ENCODE measurements around the gene TNFRSF8.
"Not testable (repeated sequence)": the region's sequence is repeated elsewhere in the genome, so short reads cannot be mapped to it uniquely, and the experiment has no call there.

Gene TNFRSF8

DNA sequence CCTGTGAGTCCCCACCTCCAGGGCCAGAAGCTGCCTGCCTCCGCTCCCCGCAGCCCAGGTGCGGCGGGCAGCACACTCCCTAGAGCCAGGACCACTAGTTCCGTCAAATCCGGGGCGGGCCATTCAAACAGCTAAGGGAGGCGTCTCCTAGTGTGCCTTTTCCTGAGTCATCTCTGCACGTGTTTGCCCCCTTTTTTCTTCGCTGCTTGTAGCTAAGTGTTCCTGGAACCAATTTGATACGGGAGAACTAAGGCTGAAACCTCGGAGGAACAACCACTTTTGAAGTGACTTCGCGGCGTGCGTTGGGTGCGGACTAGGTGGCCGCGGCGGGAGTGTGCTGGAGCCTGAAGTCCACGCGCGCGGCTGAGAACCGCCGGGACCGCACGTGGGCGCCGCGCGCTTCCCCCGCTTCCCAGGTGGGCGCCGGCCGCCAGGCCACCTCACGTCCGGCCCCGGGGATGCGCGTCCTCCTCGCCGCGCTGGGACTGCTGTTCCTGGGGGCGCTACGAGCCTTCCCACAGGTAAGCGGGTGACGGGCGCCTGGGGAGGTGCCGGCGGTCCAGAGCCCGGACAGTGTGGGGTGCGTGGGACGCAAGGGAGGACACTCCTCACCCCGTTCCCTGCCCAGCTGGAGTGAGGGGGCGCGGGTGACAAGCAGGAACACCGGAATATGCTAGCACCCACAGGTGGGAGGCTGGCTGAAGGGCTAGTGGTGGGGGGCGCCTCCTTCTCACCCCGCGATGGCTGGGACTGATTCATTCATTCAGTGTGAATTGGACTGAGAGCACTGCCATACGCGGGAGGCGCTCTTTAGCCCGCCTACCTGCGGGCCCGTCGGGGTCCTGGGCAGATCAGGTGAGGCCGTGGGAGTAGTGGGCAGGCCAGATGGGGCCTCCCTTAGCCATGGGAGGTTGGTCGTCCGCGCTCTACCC is at the start of gene TNFRSF8:
TSS of gene TNFRSF8 (plus strand) at position 163 of the 932 bp plus-strand sequence. CDS start at position 459, 296 bp downstream.
- peak in 1 of 3 experiments; percentile 9 for DNase-seq

DNA sequence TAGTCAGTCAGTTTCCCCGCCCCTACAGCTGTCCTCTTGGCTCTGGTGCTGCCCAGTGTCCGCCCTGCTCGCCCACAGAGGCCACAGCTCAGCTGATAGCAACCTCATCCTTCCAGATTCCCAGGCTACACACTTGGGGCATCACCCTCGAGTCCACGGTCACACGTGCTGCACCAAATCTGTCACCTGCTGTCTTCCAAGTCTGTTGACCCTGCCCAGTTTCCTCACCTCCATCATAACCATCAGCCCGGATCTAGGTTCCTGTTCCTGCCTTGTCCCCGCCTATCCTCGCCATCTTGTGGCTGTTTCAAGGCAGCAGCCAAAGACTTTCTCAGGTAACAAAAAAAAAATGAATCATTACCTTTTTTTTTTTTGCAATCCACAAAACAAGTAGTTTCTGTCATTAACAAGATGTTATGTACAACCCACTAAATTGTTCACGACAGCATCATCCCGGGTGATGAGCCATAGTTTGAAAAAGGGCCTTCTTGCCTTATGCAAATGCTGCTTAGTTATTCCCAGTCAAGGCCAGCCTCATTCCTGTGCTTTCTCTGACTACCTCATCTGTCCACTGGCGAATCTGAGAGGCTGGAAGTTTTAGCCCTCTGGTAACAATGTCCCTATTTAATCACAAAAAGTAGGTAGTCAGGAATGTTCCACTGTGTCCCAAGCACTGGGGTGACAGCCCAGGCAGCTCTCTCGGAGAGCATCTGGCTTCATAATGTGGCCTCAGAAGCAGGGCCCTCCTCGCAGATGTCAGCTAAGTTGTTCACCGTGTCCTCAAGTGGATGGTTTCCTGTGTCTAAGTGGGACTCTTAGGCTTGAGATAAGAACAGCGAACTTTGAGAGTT is 48.7 kb upstream of the TNFRSF8 start:
- DNase-seq = no peak

DNA sequence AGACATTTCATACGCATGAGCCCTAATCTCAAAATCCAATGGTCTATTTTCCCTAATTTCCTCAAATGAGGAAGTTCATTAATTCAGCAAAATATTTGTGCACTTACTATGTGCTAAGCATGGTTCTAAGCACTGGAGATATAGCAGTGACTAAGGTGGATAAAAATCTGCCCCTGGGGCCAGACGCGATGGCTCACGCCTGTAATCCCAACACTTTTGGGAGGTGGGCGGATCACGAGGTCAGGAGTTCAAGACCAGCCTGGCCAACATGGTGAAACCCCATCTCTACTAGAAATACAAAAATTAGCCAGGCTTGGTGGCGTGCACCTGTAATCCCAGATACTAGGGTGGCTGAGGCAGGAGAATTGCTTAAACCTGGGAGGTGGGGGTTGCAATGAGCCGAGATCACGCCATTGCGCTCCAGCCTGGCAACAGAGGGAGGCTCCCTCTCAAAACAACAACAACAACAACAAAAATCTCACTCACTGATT is 48.1 kb upstream of the TNFRSF8 start:
- no peak for DNase-seq

DNA sequence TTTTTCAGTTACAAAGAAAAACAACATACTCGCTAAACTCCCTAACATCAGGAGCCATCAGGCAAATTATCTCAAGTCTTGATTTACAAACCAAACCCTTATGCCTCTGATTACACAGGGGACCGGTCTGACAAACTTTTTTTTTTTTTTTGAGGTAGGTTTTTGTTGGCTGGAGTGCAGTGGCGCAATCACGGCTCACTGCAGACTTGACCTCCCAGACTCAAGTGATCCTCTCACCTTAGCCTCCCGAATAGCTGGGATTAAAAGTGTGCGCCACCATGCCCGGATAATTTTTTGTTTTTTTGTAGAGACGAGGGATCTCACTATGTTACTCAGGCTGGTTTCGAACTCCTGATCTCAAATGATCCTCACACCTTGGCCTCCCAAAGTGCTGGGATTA is 47.6 kb upstream of the TNFRSF8 start:
- no peak for DNase-seq

DNA sequence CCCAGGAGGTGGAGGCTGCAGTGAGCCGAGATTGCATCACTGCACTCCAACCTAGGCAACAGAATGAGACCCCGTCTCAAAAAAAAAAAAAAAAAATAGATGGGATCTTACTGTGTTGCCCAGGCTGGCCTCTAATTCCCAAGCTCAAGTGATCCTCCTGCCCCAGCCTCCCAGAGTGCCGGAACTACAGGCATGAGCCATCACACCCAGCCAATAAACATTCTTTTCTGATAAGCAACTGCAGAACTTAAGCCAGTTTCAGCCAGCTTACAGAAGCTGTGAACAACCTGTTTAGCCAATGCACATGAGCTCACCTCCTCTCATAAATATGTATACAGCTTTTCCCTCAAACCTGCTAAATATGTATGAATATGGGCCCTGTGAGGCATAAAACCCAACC is 46.9 kb upstream of the TNFRSF8 start:
- DNase-seq = no peak

DNA sequence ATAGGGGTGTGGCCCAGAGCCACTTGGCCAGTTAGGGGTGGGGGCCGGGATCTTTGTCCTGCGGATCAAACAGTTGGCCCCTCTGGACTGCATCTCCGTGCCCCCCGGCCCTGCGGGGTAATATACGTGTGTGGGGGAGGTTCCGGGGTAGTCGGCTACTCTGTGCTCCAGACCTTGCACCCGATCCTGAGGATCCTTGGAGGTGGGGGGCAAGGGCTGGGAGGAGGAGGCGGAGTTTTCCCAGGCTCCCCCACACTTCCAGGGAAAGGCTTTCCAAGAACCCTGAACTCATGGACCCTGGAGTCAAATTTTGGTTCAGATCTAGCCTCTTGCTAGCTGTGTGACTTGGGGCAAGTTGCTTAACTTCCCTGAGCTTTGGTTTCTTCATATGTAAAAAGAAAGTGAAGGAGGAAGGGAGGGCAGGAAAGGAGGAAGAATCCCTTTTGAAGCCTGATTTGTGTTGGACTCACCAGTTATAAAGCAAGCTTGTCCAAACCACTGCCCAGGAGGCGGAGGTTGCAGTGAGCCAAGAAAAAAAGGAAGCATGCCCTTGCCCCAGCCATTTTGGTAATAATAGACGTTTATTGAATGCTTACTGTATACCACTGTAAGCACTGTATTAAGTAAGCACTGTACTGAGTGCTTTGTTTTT is 43.1 kb upstream of the TNFRSF8 start:
- no peak for DNase-seq

DNA sequence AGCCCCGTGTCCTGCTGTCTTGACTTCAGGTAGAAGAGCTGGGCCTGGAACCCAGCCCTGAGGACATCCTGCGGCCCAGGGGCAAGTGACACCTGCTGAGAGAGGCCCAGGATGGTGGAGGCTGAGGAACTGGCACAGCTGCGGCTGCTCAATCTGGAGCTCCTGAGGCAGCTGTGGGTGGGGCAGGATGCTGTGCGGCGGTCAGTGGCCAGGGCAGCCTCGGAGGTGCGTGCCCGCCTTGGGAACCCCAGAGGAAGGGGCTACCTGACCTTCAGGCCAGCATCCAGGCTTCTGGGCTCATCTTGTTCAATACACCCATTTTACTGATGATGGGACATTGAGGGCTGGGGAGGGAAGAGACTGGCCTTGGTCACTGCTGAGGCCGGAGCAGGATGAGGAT is 41.5 kb upstream of the TNFRSF8 start:
- DNase-seq = no peak

DNA sequence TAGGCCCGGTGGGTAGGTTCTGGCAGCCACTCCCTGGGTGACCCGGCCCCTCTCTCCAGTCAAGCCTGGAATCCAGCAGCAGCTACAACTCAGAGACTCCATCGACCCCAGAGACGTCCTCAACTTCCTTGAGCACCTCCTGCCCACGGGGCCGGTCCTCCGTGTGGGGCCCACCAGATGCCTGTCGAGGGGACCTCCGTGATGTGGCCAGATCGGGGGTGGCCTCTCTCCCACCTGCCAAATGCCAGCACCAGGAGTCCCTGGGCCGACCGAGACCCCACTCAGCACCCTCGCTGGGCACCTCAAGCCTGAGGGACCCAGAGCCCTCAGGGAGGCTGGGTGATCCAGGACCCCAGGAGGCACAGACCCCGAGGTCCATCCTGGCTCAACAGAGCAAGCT is 41.1 kb upstream of the TNFRSF8 start:
- no peak for DNase-seq

DNA sequence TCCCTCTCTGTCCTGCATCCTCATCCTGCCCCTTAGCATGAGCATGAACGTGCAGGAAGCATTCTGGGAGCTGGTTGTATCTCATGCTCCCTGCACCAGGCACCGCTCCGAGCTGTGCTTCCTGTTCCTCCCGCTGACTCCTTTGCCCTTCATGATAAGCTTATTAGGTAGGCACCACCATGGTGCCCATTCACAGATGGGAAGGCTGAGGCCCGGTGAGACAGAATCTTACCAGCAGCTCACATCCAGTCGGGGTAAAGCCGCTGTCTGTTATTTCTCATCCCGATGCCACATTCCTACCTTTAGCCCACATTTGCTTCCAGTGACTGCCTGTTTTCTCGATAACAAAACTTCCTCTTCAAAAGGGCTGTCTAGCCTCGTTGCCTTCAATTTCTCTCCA is 36.5 kb upstream of the TNFRSF8 start:
- no peak for DNase-seq

DNA sequence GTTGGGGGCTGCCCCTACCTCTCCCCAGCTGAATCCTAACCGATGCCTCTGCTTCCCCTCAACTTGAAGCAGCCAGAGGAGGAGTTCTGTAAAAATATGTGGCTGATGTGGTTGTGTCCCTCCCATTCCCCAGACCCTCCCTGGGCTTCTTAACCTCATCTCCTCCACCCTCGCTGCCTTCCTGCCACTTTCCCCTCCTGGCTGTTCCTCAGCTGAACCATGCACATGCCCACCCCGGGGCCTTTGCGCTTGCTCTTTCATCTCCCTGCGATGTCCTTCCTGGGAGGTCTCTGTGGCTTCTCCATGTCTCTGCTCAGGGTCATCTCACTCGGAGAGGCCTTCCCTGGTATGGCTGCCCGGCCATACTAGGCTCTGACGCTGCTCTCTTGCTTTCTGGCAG is 34.9 kb upstream of the TNFRSF8 start:
- DNase-seq = no peak

DNA sequence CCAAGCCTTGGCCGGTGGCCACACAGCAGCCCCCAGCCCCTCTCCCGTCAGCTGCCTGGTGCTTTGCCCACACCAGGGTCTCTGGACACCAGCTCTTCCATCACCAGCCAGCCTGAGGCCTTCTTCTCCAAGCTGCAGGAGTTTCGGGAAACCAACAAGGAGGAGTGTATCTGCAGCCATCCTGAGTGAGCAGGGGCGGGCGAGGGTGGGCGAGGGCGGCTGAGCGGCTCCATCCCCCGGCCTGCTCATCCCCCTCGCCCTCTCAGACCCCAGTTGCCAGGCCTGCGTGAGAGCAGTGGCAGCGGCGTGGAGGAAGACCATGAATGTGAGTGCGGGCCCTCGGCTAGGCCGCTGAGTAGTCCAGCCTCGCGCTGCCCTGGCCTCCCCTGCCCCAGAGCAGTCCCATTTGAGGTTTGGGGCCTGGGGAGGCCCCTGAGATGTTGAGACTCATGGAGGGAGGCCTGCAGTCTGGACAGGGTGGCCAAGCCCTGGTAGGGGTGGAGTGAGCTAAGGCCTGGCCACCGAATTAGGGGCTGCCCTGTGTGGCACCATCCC is 34.1 kb upstream of the TNFRSF8 start:
- no peak for DNase-seq

DNA sequence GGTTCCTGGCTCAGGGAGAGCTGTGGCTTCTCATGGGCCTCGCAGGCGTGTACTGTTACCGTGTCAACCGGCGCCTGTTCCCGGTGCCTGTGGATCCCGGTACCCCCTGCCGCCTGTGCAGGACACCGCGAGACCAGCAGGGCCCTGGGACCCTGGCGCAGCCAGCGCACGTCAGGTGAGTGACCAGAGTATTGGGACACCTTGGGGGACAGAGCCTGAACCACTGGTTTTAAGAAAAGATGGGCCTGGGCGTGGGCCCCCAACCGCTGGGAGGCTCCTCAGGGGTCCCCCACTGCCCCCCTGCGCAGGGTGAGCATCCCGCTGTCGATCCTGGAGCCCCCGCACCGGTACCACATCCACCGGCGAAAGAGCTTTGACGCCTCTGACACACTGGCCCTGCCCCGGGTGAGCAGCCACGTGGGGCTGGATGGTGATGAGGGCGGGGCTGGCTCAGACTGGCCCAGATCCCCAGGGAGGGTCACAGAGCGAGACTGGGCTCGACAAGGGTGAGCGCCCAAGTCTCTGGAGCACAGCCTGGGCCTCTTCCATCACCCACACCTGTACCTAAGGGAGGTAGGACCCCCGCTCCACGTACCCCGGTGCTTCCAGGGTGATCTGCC is 33.3 kb upstream of the TNFRSF8 start:
- DNase-seq = no peak

DNA sequence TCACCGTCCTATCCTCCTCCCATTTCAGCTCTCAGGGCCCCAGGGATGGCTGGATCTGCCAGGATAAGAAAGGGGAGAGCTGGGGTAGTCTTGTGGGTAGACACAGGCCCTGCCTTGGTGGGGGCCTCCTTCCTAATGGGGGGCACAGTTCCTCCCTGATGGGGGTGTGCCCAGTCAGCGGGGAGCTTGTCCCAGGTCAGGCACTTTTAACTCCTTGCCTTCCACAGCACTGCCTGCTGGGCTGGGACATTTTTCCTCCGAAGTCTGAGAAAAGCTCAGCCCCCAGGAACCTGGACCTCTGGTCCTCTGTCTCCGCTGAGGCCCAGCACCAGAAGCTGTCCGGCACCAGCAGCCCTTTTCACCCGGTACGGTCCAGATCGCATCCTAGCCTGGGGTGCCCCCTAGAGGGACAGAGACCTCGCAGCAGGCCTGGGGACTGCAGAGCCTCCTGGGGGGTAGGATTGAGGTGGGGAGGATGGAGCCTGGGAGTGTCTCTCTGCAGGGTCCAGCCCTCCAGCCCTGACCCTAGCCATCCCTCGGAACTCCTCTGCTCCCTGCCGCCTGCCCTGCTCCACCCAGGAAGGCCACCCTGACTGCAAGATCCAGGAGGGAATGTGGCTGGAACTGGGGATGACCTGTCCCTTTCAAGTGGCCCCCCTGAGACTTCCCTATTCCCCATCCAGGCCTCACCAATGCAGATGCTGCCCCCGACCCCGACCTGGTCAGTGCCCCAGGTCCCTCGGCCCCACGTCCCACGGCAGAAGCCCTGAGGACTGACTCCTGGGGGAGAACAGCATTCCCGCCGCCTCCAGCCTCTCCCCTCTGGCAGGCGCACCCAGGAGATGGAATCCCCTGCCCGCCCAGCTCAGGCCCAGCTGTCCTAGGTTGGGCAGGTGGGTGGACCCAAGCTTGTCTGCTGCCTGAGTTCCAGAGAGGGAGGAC is 31.8 kb upstream of the TNFRSF8 start:
- DNase-seq = peak in 1 of 3 experiments; percentile 6

DNA sequence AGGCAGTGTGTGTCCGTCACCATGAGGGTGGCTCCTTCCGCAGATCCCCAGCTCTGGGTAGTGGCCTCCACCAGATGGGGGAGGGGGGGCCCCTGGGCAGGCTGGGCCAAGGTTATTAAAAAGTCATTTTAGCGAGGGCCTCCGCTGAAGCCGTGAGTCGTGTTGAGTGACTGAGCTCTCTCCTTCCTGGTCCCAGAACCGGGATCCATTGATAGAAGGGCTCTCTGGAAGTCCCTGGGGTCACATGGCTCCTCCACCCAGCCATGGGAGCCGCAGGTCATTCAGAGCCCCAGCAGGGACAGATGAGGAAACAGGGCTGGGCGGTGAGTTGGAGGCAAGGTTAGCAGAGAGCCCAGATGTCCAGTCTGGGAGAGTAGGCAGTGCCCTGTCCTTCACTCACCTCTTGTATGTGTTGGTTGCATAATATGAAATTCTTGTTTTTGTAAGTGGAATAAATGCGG is 30.9 kb upstream of the TNFRSF8 start:
- DNase-seq = no peak

DNA sequence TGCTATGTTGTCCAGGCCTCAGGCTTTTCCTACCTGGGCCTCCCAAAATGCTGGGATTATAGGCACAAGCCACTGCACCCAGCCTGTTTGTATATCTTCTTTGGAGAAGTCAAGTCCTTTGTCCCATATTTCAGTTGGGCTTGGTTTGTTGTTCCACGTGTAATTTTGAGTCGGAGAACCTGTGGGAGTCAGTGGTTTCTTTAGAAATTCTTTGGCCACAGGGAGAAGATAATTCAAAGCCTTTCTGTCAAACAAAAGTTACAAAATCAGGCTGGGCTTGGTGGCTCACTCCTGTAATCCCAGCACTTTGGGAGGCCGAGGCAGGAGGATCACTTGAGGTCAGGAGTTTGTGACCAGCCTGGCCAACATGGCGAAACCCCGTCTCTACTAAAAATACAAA is 29.7 kb upstream of the TNFRSF8 start:
- not testable (repeated sequence) for DNase-seq

DNA sequence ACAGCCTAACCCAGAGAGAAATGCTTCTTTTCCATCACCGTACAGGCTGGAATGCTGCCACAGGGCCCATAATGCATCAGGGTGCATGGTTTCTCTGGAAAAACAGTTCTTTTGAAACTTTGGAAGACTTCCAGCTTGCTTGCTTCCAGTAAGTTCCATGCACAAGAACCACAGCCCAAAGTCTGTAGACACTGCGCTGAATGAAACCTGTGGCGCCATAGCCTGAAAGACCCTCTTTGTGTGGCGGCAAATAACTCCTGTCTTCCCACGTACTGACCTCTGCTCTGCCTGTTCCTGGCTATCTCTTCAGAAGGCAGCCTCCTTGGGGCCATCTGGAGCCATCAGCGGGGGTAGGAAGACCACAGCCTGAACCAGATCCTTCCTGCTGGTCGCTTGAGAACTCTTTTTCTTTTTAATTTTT is 28.7 kb upstream of the TNFRSF8 start:
- DNase-seq = no peak

DNA sequence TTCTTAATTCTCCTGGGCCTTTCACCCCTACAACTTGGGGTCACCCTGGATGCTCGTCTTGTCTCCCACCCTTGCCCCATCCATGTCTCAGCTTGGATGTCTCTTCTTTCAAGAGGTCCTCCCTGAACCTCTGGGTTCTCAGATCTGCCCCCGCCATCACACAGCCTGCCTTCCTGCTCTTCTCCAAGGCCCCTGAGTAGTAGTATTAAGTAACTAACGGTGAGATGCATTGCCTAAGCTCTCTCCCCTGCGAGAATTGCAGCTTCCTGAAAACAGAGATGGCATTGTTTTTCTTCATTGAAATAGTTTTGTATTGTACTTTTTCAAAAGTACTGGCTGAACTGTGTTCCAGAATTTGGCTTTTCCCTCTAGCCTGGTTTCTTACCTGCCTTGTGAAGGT is 27.8 kb upstream of the TNFRSF8 start:
- no peak for DNase-seq

DNA sequence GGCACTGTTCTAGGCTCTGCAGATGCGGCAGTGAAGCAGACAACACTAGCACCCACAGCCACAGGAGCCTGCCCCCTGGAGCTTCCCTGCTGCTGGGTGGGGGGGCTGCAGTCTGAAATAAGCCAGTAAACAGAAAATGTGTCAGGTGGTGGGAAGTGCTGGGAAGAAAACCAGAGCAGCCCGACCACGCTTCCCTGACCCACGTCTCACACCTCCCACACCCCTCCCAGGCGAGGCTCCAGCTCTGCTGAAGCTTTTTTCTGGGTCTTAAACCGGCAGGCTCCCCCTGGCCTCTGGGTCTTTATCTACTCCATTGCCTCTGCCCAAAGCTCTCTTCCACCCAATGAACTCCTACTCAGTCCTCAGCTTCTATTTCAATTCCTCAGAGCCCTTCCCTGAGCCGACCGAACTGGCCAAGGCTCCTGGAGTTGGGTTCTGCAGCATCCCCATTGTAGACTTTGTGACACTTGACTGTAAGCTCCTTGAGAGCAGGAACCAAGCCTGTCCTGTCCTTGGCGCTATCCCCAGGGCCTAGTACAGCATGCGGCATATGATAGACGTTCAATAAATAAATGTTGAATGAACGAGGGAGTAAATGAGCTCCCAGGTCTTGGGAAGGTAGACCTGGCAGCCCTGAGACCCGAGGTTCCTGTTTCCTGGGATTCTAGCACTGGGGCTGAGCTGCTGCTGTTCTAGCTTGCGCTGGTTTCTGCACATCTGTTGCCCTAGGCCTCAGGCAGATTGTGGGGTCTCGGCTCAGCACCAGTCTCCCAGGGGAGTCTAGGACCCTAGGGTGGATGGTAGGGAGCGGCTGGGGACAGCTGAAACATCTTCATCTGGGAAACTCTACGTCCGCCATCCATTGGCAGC is 25.4 kb upstream of the TNFRSF8 start:
- DNase-seq = no peak

DNA sequence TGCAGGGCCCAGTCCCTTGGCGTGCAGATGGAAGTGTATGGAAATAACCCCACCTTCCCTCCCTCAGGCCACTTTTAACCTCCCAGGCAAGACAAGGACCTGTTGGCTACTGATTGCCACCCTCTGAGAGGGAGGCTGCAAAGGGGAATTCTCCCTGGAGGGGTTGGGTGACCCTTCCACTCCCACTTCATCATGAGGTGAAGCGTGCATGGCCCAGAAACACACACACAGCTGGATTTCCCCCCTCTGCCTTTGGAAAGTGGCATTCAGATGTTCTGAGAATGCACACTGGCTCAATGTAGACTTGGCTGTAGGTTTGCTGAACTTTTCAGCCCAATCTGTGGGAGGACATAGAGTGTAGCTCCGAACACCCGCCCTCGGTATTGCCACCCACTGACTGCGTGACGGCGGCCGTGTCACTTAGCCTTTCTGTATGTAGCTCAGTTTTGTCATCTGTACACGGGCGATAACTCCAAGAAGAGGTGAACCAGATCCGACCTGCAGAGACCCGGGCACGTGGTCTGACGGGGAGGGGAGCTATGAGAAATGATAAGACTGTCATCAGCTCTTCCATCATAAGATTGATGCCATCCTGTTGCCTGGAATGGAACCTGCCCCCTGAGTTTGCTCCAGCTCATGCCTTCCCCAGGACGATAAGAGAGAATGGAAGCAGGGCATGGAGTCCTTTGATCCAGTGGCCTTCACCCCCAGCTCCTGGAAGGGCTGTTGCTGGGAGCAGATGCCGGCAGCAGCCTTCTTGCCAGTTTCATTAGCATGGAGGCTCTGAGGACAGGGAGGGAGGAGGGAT is 24.5 kb upstream of the TNFRSF8 start:
- DNase-seq = no peak
